ENCODE measurements around the gene DNAJB4. TPM values are rescaled to one million over a fixed set of nuclear protein-coding genes. Genes with fewer than 3 reads are reported as not detected.
A peak's percentile ranks its signal among the peaks of the same experiment; 100 is the strongest.

DNAJB4 gene
- total RNA-seq, 1 experiment from 2014 or later: 23.4 TPM

DNA sequence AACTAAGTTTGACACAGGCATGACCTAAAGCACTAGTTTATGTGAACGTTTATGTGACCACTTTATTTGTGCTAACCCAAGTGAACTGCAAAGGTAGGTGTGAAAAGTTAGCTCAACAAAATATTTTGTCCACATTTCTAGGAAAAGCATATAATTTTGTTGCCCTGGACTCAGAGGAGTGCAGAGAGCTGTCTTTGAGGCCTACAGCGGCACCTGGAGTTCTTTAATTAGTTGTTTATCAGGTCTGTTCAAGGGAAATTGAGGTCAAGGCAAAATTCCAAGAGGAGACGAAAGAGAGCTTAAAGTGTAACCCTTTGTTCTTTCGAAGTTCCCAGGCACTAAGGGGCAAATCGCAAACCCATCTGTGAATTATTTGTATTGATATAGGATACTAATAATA lies 42.4 kb downstream of the DNAJB4 start (continued):
- no peak for TF ChIP-seq TCF7 (CRISPR knock-in tag; IDR thresholded peaks at IDR 0.05; ENCODE audit: low read depth)
- TF ChIP-seq KAT7 (CRISPR knock-in tag; IDR thresholded peaks at IDR 0.05; ENCODE audit: borderline replicate concordance): no peak
- no peak for TF ChIP-seq NFYB (CRISPR knock-in tag; conservative IDR thresholded peaks at IDR 0.05; ENCODE audit: low read depth)
- no peak for TF ChIP-seq ZNF281 (CRISPR knock-in tag; IDR thresholded peaks at IDR 0.05)

DNA sequence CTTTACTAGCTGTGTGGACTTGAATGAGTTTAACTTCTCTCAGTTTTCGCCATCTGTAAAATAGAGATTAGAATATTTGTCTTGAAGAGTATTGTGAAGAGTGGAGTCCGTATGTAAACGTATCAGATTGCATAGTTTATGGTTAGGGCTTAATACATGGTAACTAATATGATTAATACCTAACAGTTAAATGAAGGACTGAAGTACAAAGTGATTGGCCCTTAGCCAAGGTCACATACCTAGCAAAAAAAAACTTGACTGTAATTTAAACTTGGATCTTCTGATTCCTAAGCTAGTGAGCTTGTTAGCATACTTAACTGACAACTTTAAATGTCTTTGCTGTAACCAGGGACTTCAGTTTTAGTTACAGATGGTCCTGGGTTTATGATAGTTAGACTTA lies 42.9 kb downstream of the DNAJB4 start:
- Mint-ChIP-seq H3K27ac (no peak overlapping the region), H3K4me3 (peak overlapping the region; percentile 38), H3K36me3 (no peaks in the 10 kb centered on the region), H3K9me3 (no peaks in the 10 kb centered on the region), H3K27me3 (ENCODE audit: low read depth) (peaks cover 47% of the 10 kb centered on the region), H3K4me1 (peaks cover 33% of the 10 kb centered on the region)
- no peak for DNase-seq (ENCODE audit: low spot score)
- TF ChIP-seq, protein P1, sequence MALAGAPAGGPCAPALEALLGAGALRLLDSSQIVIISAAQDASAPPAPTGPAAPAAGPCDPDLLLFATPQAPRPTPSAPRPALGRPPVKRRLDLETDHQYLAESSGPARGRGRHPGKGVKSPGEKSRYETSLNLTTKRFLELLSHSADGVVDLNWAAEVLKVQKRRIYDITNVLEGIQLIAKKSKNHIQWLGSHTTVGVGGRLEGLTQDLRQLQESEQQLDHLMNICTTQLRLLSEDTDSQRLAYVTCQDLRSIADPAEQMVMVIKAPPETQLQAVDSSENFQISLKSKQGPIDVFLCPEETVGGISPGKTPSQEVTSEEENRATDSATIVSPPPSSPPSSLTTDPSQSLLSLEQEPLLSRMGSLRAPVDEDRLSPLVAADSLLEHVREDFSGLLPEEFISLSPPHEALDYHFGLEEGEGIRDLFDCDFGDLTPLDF (CRISPR knock-in tag; IDR thresholded peaks at IDR 0.05): no peak
- TF ChIP-seq, protein P2, sequence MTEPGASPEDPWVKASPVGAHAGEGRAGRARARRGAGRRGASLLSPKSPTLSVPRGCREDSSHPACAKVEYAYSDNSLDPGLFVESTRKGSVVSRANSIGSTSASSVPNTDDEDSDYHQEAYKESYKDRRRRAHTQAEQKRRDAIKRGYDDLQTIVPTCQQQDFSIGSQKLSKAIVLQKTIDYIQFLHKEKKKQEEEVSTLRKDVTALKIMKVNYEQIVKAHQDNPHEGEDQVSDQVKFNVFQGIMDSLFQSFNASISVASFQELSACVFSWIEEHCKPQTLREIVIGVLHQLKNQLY (CRISPR knock-in tag; IDR thresholded peaks at IDR 0.05): no peak
- no peak for TF ChIP-seq JUN (CRISPR knock-in tag; IDR thresholded peaks at IDR 0.05)
- TF ChIP-seq CREB1 (CRISPR knock-in tag; IDR thresholded peaks at IDR 0.05): no peak
- no peak for TF ChIP-seq ATF1 (CRISPR knock-in tag; IDR thresholded peaks at IDR 0.05)
- no peak for TF ChIP-seq IRF2 (CRISPR knock-in tag; IDR thresholded peaks at IDR 0.05; ENCODE audit: borderline replicate concordance, low read depth)
- TF ChIP-seq FOXK1 (CRISPR knock-in tag; IDR thresholded peaks at IDR 0.05): no peak
- TF ChIP-seq, protein P3, sequence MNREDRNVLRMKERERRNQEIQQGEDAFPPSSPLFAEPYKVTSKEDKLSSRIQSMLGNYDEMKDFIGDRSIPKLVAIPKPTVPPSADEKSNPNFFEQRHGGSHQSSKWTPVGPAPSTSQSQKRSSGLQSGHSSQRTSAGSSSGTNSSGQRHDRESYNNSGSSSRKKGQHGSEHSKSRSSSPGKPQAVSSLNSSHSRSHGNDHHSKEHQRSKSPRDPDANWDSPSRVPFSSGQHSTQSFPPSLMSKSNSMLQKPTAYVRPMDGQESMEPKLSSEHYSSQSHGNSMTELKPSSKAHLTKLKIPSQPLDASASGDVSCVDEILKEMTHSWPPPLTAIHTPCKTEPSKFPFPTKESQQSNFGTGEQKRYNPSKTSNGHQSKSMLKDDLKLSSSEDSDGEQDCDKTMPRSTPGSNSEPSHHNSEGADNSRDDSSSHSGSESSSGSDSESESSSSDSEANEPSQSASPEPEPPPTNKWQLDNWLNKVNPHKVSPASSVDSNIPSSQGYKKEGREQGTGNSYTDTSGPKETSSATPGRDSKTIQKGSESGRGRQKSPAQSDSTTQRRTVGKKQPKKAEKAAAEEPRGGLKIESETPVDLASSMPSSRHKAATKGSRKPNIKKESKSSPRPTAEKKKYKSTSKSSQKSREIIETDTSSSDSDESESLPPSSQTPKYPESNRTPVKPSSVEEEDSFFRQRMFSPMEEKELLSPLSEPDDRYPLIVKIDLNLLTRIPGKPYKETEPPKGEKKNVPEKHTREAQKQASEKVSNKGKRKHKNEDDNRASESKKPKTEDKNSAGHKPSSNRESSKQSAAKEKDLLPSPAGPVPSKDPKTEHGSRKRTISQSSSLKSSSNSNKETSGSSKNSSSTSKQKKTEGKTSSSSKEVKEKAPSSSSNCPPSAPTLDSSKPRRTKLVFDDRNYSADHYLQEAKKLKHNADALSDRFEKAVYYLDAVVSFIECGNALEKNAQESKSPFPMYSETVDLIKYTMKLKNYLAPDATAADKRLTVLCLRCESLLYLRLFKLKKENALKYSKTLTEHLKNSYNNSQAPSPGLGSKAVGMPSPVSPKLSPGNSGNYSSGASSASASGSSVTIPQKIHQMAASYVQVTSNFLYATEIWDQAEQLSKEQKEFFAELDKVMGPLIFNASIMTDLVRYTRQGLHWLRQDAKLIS (CRISPR knock-in tag; IDR thresholded peaks at IDR 0.05; ENCODE audit: borderline replicate concordance): no peak
- no peak for TF ChIP-seq SOX15 (CRISPR knock-in tag; IDR thresholded peaks at IDR 0.05)
- TF ChIP-seq, protein P4, sequence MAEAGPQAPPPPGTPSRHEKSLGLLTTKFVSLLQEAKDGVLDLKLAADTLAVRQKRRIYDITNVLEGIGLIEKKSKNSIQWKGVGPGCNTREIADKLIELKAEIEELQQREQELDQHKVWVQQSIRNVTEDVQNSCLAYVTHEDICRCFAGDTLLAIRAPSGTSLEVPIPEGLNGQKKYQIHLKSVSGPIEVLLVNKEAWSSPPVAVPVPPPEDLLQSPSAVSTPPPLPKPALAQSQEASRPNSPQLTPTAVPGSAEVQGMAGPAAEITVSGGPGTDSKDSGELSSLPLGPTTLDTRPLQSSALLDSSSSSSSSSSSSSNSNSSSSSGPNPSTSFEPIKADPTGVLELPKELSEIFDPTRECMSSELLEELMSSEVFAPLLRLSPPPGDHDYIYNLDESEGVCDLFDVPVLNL (CRISPR knock-in tag; IDR thresholded peaks at IDR 0.05; ENCODE audit: borderline replicate concordance, low read depth): no peak
- no peak for TF ChIP-seq AR (CRISPR knock-in tag; IDR thresholded peaks at IDR 0.05)
- TF ChIP-seq ZNF232 (CRISPR knock-in tag; IDR thresholded peaks at IDR 0.05): no peak
- ATAC-seq: no peak
- POLR2A ChIA-PET: interaction anchor here (1.6 kb wide), 1 partner anchor 69 kb away, joined by 4 read pairs; the partner anchor contains the start of gene FUBP1
- CTCF ChIA-PET: interaction anchor here (3.9 kb wide), 1 partner anchor 66 kb away, joined by 16 read pairs; no protein-coding TSS in a partner anchor
